Body of pancreas (tissue), 4 donors: ENCODE results near the gene DEK.

Experiments used
- POLR2A ChIP-seq, 3 donors: fragments of 450-650 bp; IDR thresholded peaks; one replicate each; pipeline ENCODE4 v1.6.1; 2016; ENCODE audit warnings: antibody characterized with exemption in 3 of 3, mild to moderate bottlenecking in 2 of 3
- TF ChIP-seq, protein P1 (sequence below), 7 experiments: fragments of 450-650 bp in 4 of 7; fragments of 200-600 bp in 3 of 7; sonication (generic) in 3 of 7; IDR thresholded peaks; one replicate each; pipeline ENCODE4 v1.5.1; 2016 to 2019; ENCODE audit warnings: antibody characterized with exemption in 7 of 7

DNA sequence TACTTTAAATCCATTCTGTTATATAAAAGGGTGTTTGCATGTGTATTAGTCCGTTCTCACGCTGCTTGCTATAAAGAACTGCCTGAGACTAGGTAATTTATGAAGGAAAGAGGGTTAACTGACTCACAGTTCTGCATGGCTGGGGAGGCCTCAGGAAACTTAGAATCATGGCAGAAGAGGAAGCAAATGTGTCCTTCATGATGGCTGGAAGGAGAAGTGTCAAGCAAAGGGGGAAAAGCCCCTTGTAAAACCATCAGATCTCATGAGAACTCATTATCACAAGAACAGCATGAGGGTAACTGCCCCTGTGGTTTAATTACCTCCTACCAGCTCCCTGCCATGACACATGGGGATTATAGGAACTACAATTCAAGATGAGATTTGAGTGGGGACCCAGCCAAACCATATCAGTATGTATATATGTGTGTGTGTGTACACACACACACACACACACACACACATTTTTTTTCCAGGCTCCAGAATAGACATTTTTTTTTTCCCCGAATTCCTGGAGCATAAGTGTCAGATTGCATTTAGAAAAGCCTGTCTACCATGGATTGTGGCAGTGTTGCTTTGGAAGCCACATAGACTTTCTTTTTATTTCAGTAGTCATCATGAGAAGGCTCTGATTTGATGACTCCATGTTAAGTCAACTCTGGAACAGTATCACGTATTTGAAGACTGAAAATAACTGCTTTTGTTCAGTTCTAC, 77.6 kb downstream of the DEK start:
- no peak for TF ChIP-seq POLR2A (IDR thresholded peaks at IDR 0.05)
- TF ChIP-seq, protein P1, sequence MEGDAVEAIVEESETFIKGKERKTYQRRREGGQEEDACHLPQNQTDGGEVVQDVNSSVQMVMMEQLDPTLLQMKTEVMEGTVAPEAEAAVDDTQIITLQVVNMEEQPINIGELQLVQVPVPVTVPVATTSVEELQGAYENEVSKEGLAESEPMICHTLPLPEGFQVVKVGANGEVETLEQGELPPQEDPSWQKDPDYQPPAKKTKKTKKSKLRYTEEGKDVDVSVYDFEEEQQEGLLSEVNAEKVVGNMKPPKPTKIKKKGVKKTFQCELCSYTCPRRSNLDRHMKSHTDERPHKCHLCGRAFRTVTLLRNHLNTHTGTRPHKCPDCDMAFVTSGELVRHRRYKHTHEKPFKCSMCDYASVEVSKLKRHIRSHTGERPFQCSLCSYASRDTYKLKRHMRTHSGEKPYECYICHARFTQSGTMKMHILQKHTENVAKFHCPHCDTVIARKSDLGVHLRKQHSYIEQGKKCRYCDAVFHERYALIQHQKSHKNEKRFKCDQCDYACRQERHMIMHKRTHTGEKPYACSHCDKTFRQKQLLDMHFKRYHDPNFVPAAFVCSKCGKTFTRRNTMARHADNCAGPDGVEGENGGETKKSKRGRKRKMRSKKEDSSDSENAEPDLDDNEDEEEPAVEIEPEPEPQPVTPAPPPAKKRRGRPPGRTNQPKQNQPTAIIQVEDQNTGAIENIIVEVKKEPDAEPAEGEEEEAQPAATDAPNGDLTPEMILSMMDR (IDR thresholded peaks at IDR 0.05), result no peak
